HG03103 (cell line): ENCODE measurements around the gene NKX1-1.
"Not testable (repeated sequence)": the region's sequence is repeated elsewhere in the genome, so short reads cannot be mapped to it uniquely, and the experiment has no call there.

ENCODE experiments used
- ATAC-seq: cut with Tn5 transposase; IDR thresholded peaks from one replicate; pipeline ENCODE4 v1.9.1; 2021; ENCODE audit warnings: low read depth; ENCODE audit not compliant: unreplicated experiment

The NKX1-1 gene

GRCh38 chr4:1376391-1376840 lies 29.8 kb downstream of the NKX1-1 start:
- no peak for ATAC-seq

- ATAC-seq = no peak
These were observed 30.4 kb downstream of the NKX1-1 start for GRCh38 chr4:1375761-1376322.

DNA sequence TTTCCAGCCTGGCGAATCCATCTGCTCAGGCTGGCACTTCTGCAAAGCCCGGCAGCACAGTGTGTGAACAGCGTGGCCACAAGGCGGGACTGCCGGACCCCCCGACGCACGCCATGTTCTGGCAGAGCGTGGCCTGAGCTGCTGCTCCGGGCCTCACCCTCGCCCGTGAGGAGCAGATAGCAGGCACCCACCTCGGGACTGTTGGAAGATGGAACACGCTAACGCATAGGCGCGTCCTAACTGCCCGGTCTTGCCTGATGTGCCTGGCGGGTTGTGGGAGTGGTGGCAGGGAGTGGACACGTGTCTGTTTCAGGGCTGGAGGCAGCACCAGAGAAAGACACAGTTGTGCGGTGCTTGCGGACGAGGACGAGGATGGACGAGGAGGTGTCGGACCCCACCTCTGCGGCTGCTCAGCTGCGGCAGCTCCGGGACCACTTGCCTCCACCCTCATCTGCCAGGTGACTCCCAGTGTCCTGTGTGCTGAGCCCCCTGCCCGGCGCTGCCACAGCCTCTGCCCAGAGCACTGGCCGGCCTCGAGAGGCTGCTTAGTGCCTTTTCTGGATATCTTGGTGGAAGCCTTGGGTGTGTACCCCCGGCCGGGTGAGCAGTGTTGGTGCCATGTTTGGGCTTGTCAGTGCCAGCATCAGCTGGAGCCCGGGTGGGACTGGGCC lies 31.1 kb downstream of the NKX1-1 start:
- ATAC-seq = no peak

DNA sequence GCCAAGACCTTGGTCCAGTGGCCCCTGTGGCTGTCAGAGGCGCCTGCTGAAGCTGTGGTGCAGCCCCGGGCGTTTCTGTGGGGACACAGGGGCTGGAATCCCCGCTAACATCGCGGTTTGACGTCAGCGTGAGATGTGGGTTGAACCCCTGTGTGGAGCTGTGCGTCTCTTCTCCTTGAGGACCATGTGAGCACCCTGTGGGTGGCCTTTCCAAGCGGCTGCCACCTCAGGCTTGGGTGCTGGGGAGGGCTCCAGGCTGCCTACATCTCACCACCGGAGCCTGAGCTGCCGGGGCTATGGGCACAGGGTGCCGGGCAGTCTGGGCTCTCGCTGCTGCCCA lies 31.6 kb downstream of the NKX1-1 start:
- ATAC-seq = no peak

DNA sequence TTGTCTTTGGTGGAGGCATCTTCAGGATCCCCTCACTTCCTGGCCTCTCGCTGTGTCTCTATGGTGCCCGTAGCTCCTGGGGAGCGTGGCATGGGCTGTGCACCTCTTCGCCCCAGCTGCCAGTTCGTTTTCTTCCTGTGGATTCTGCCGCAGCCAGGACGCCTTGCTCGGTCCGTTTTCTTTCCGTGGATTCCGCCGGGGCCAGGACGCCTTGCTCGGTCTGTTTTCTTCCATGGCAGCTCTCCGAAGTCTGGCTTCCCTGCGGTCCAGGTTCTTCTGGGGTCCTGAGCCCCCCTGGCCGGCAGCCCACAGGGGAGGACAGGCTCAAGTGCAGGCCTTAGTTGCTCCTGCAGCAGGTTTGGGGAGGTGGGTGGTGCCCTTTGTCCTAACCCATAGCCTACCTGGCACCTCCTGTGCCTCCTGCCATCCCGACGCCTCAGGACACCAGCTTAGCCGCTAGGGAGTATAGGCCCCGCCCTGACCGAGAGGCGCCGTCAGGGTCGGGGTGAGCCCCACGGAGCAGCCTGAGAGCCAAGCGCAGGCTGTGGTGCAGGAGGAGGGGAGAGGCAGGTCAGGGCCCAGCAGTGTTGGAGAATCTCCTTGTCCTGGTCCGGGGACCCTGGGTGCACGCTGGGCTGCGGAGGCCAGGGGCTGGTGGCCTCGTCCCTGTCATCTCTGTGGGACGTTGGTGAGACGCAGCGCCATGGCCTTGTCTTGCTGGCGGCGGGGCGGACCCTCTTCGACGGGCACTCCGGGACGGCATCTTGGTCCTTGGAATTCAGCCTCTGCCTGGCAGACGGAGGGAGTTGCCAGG lies 32.1 kb downstream of the NKX1-1 start:
- no peak for ATAC-seq

DNA sequence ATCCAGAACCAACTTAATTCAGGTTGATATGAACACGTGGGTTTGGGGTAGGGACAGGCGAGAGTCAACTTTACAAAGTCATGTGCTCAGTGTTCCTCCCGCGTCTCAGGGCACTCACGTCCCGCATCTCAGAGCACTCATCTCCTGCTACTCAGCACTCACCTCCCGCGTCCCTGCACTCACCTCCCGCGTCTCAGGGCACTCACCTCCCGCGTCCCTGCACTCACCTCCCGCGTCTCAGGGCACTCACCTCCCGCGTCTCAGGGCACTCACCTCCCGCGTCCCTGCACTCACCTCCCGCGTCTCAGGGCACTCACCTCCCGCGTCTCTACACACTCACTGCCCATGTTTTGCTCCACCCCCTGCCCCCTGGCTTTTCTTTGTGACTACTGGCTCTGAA lies 33.7 kb downstream of the NKX1-1 start:
- not testable (repeated sequence) for ATAC-seq

- no peak for ATAC-seq
These were observed 34.8 kb downstream of the NKX1-1 start for GRCh38 chr4:1371176-1372165.

GRCh38 chr4:1370321-1371124 lies 35.7 kb downstream of the NKX1-1 start:
- ATAC-seq = no peak

GRCh38 chr4:1369479-1370079 lies 36.7 kb downstream of the NKX1-1 start:
- no peak for ATAC-seq

- no peak for ATAC-seq
These were observed 37.2 kb downstream of the NKX1-1 start for GRCh38 chr4:1369091-1369450.

- ATAC-seq = no peak
These were observed 37.7 kb downstream of the NKX1-1 start for GRCh38 chr4:1368421-1369090.

DNA sequence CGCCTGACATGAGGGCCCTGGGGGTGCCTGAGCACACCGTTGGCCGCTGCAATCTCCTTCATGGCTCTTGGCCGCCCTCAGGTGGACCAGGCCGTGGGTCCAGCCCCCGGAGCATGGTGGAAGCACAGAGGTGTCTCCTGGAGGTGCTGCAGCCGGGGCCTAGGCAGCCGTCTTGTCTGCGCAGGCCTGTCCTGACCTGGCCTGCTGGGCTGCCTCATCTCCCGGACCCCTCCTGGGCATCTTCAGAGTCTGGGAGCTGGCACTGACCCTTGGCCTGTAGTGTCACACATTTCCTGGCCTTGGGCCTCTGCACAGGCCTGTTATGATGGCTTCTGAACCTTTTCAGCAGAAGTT lies 38.3 kb downstream of the NKX1-1 start:
- ATAC-seq = no peak

- no peak for ATAC-seq
These were observed 38.9 kb downstream of the NKX1-1 start for GRCh38 chr4:1367230-1367935.

- no peak for ATAC-seq
These were observed 39.6 kb downstream of the NKX1-1 start for GRCh38 chr4:1366371-1367229.

DNA sequence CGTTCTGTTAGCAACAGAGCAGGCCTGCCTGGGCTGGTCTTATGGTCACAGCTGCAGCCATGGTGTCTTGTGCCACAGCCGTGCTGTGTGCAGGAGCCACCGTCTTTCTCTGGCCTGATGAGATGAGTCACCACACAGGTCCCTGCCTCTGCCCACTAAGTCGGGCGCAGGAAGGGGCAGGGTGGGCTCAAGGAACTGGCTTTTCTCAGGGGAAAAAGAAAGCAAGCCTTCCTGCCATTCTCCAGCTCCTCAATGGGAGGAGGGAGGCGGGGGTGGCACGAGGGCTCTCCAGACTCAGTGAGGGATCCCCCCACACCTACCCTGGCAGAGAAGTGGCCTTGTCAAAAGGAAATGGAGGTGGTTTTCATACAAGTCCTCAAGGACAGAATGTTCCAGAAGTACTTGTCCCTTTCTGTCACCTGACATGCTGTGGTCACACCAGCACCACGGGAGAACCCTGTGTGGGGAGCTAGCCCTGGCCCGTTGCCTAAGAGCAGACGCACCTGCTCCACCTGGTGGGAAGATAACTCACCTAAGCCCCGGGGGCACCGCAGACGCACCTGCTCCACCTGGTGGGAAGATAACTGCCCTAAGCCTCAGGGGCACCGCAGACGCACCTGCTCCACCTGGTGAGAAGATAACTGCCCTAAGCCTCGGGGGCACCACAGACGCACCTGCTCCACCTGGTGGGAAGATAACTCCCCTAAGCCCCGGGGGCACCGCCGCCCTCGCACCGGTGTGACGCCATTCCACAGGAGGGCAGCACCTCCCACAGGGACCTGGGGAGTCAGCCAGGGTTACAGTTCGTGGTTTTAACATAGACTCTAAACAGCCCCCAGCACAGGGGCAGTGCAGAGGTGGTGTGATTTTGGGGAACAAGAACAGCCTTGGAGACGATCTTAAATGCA lies 40.7 kb downstream of the NKX1-1 start:
- ATAC-seq = no peak

DNA sequence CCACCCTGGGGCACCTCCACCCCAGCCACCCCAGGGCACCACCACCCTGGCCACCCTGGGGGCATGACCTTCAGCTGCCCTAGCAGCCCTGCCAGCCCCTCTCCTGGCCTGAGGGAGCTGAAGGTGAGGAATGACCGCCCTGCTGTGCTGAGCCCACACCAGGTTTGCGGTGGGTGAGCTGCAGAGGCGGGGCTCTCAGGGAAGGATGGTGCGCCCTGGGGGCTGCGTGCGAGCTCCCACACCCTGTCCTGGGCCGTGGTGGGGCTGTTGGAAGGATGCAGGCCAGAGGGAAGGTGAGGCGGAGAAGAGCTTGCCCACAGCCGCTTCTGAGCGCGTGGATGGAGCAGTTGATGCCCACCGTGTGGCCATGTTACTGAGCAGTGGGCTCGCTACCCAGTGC lies 41.5 kb downstream of the NKX1-1 start:
- no peak for ATAC-seq

GRCh38 chr4:1364217-1364616 lies 42.0 kb downstream of the NKX1-1 start:
- no peak for ATAC-seq
